HepG2 (cell line): ENCODE measurements around the gene ALDH3B1. TPM values are rescaled to one million over a fixed set of nuclear protein-coding genes. Genes with fewer than 3 reads are reported as not detected.

Experiments
- ATAC-seq: fragments of 200-7000 bp; cut with Tn5 transposase; 3 replicates; pipeline ENCODE4 v1.9.1; 2020; ENCODE audit warnings: mild to moderate bottlenecking, moderate library complexity
- BruUV-seq: library from RNA; stranded (reverse); fragments of 400-500 nt; replicated peaks from 2 replicates; lab custom pipeline; 2021; lab: Mats Ljungman, UMichigan
- CTCF ChIA-PET: fragments of 300-600 bp; formaldehyde crosslinking; extraction: SDS; loops from one replicate; lab custom pipeline; 2021; ENCODE audit warnings: low total read pairs, inconsistent platforms, low intra/inter-chr PET ratio; lab: Yijun Ruan, JAX
- POLR2A ChIA-PET: fragments of 350-600 bp; sonication (Branson Sonifier 250); formaldehyde crosslinking; loops from one replicate; lab custom pipeline; 2020; ENCODE audit warnings: antibody characterized with exemption, inconsistent platforms; lab: Yijun Ruan, JAX
- DNase-seq: peaks from one replicate; pipeline ENCODE4 v3.0.0-alpha.2; 2015; ENCODE audit warnings: low spot score
- FAIRE-seq: peaks from 3 replicates; lab custom pipeline; 2011; peaks lifted over from hg19 to GRCh38; lab: Jason Lieb, UNC
- H2AFZ ChIP-seq: one replicate; pipeline ENCODE4 v1.6.1; 2011; ENCODE audit warnings: low read length, inconsistent platforms
- H3K27ac ChIP-seq: fragments of 300-600 bp; 3 replicates; pipeline ENCODE4 v1.8.0; 2011; ENCODE audit warnings: mixed run types, mild to moderate bottlenecking, mixed read lengths, low read length, inconsistent platforms; ENCODE audit not compliant: insufficient read depth; ENCODE audit errors: extremely low read length
- H3K27me3 ChIP-seq, 2 experiments: fragments of 200-600 bp in 1 of 2; 2 replicates in 1 of 2; 3 replicates in 1 of 2; pipeline versions ENCODE4 v1.6.0 to v1.8.0; 2011; ENCODE audit warnings: low read length in 2 of 2, mild to moderate bottlenecking in 2 of 2, moderate library complexity in 2 of 2, inconsistent platforms in 1 of 2; ENCODE audit not compliant: insufficient read depth in 2 of 2, control insufficient read depth in 1 of 2
- H3K36me3 ChIP-seq, 2 experiments: fragments of 200-600 bp in 1 of 2; replicated peaks in 1 of 2; 2 replicates in 1 of 2; 3 replicates in 1 of 2; pipeline versions ENCODE4 v1.5.1 to v1.8.0; 2011; ENCODE audit warnings: low read length in 2 of 2, inconsistent platforms in 1 of 2; ENCODE audit not compliant: insufficient read depth in 2 of 2, control insufficient read depth in 1 of 2
- H3K4me1 ChIP-seq: 2 replicates; pipeline ENCODE4 v1.5.1; 2012; ENCODE audit warnings: low read length, inconsistent platforms; ENCODE audit not compliant: insufficient read depth
- H3K4me2 ChIP-seq: 2 replicates; pipeline ENCODE4 v1.6.0; 2011; ENCODE audit warnings: low read depth, low read length, inconsistent platforms
- H3K4me3 ChIP-seq, 3 experiments: fragments of 200-600 bp in 1 of 3; sonication (generic), shearing (Covaris generic) in 1 of 3; replicated peaks in 1 of 3; 2 replicates each; pipeline ENCODE4 v1.5.1; 2011 to 2016; ENCODE audit warnings: low read length in 3 of 3, inconsistent platforms in 2 of 3, low read depth in 2 of 3, mild to moderate bottlenecking in 2 of 3, control low read depth in 1 of 3, mixed read lengths in 1 of 3; ENCODE audit not compliant: insufficient read depth in 1 of 3
- H3K79me2 ChIP-seq: one replicate; pipeline ENCODE4 v1.6.1; 2011; ENCODE audit warnings: low read length, inconsistent platforms; ENCODE audit not compliant: insufficient read depth
- H3K9ac ChIP-seq: 2 replicates; pipeline ENCODE4 v1.6.0; 2011; ENCODE audit warnings: mild to moderate bottlenecking, low read depth, low read length, inconsistent platforms; ENCODE audit not compliant: insufficient read depth
- H3K9me3 ChIP-seq: 2 replicates; pipeline ENCODE4 v1.5.1; 2012; ENCODE audit warnings: mild to moderate bottlenecking, low read length
- H4K20me1 ChIP-seq: 2 replicates; pipeline ENCODE4 v1.6.0; 2011; ENCODE audit warnings: inconsistent platforms, mild to moderate bottlenecking, low read length, moderate library complexity; ENCODE audit not compliant: insufficient read depth
- CBX5 ChIP-seq: sonication (generic); formaldehyde crosslinking; IDR thresholded peaks from 2 replicates; pipeline ENCODE4 v1.4.0; 2020; ENCODE audit warnings: missing genetic modification reagents, borderline replicate concordance
- ELF4 ChIP-seq: sonication (generic); formaldehyde crosslinking; IDR thresholded peaks from 2 replicates; pipeline ENCODE4 v1.5.0; 2020; ENCODE audit warnings: missing genetic modification reagents, mild to moderate bottlenecking, moderate library complexity, borderline replicate concordance
- HMG20B ChIP-seq: conservative IDR thresholded peaks from 2 replicates; pipeline ENCODE4 v1.6.1; 2016; ENCODE audit warnings: missing genetic modification reagents, missing compliant biosample characterization
- NFATC3 ChIP-seq: sonication (generic); formaldehyde crosslinking; IDR thresholded peaks from 2 replicates; pipeline ENCODE4 v1.5.1; 2020; ENCODE audit warnings: mild to moderate bottlenecking, missing genetic modification reagents
- PRDM4 ChIP-seq: sonication (generic); formaldehyde crosslinking; IDR thresholded peaks from 2 replicates; pipeline ENCODE4 v1.9.0; 2021; ENCODE audit warnings: missing genetic modification reagents, borderline replicate concordance
- ZBTB33 ChIP-seq: sonication (generic); formaldehyde crosslinking; IDR thresholded peaks from 2 replicates; pipeline ENCODE4 v1.4.0; 2020; ENCODE audit warnings: missing genetic modification reagents
- ZNF331 ChIP-seq: sonication (generic); formaldehyde crosslinking; IDR thresholded peaks from 2 replicates; pipeline ENCODE4 v1.4.0; 2020; ENCODE audit warnings: missing genetic modification reagents
- ZNF639 ChIP-seq: conservative IDR thresholded peaks from 2 replicates; pipeline ENCODE4 v1.6.1; 2018; ENCODE audit warnings: missing genetic modification reagents
- ZNF691 ChIP-seq: sonication (generic); formaldehyde crosslinking; IDR thresholded peaks from 2 replicates; pipeline ENCODE4 v1.4.0; 2020; ENCODE audit warnings: missing genetic modification reagents, low read depth, mild to moderate bottlenecking, borderline replicate concordance
- ZNF777 ChIP-seq: sonication (generic); formaldehyde crosslinking; IDR thresholded peaks from 2 replicates; pipeline ENCODE4 v1.4.0; 2020; ENCODE audit warnings: missing genetic modification reagents
- WGBS: methylation state at CpG from one replicate; pipeline ENCODE4 v1.1.6; 2017; ENCODE audit warnings: low lambda C conversion rate; 5-methylcytosine and 5-hydroxymethylcytosine counted together
- in situ Hi-C: cut with HindIII; loops from 2 replicates; pipeline ENCODE4 v1.10.0; 2017; ENCODE audit warnings: low pct_unique_long_range_greater_than_20kb; ENCODE audit not compliant: extremely low pct_ligation_motif_present
- intact Hi-C: fragments of 100-400 bp; cut with micrococcal nuclease; formaldehyde crosslinking; loops from one replicate; pipeline ENCODE4 v1.10.0; 2022; ENCODE audit not compliant: unreplicated experiment
- polyA plus RNA-seq, 8 experiments: library from polyadenylated mRNA; depleted of rRNA in 3 of 8; stranded (reverse) in 7 of 8; unstranded in 1 of 8; fragments of >200 nt; fragmentation: Illumina TruSeq in 4 of 8; extraction: Trizol in 4 of 8; gene quantifications; 2 replicates each; pipeline versions ENCODE4 v1.2.1 to v1.2.3, GENCODE V29; 2011 to 2016; ENCODE audit warnings: low read depth in 4 of 8, missing spikeins in 1 of 8, mixed read lengths in 1 of 8; ENCODE audit not compliant: insufficient read depth in 1 of 8
- total RNA-seq, 5 experiments: library from RNA; depleted of rRNA; stranded (reverse); fragments of >200 nt; fragmentation: Illumina TruSeq; extraction: Trizol; gene quantifications; 2 replicates each; pipeline ENCODE4 v1.2.3, GENCODE V29; 2016; ENCODE audit warnings: low read depth in 1 of 5

The ALDH3B1 gene
- total and polyA plus RNA-seq, 2 of the 13 experiments (the other 11 are each of a cell fraction or from before 2014, with no cell fraction given) = 4.0 to 6.7 TPM

- Histone ChIP-seq H2AFZ (no peak overlapping the region), H4K20me1 (no peaks in the 10 kb centered on the region), H3K4me2 (no peak overlapping the region), H3K4me3 (no peak overlapping the region), H3K27ac (no peak overlapping the region), H3K9ac (no peak overlapping the region), H3K36me3 (peaks cover 4 to 19% of the 10 kb centered on the region in 2 experiments; a peak in 4 of 5 replicates), H3K79me2 (peaks cover 15% of the 10 kb centered on the region), H3K9me3 (no peaks in the 10 kb centered on the region), H3K27me3 (no peaks in the 10 kb centered on the region), H3K4me1 (peaks cover 9% of the 10 kb centered on the region)
- no TSS peak for BruUV-seq
- in situ Hi-C loops (no loop called here), intact Hi-C loops (no loop called here)
- no peak for DNase-seq
- ChIA-PET POLR2A (no interaction called here), CTCF (no interaction called here)
- TF ChIP-seq ZBTB33 (peak; percentile 91), ZNF331 (CRISPR knock-in tag) (no peak)
- no peak for ATAC-seq
- WGBS = 92% methylated on average over 5 of the region's 24 CpGs
- no peak for FAIRE-seq
These were observed 34.2 kb downstream of the ALDH3B1 start for GRCh38 chr11:68044145-68044813.

- peaks cover 10 to 22% of the 10 kb centered on the region in 2 experiments; a peak in 4 of 5 replicates for H3K36me3 ChIP-seq
- TF ChIP-seq ZNF691 (CRISPR knock-in tag) (no peak), CBX5 (CRISPR knock-in tag) (no peak), PRDM4 (CRISPR knock-in tag) (no peak), ZNF777 (CRISPR knock-in tag) (no peak), ZNF639 (CRISPR knock-in tag) (no peak), HMG20B (no peak), NFATC3 (CRISPR knock-in tag) (no peak), ELF4 (no peak)
These were observed 34.8 kb downstream of the ALDH3B1 start for GRCh38 chr11:68044898-68045351.

More at GRCh38 chr11:68044898-68045351, 34.8 kb downstream of the ALDH3B1 start:
- no peak for DNase-seq
- POLR2A ChIA-PET = interaction anchor here (0.7 kb wide), 1 partner anchor 55 kb away, joined by 3 read pairs; no protein-coding TSS in a partner anchor
- BruUV-seq = no TSS peak
- no peak overlapping the region for H3K4me3 ChIP-seq
- peaks cover 9% of the 10 kb centered on the region for H3K4me1 ChIP-seq
- H3K79me2 ChIP-seq = peaks cover 11% of the 10 kb centered on the region
- CTCF ChIA-PET = no interaction called here
- no peak for ATAC-seq
- no peak overlapping the region for H3K4me2 ChIP-seq
- H3K9ac ChIP-seq = no peak overlapping the region
- H3K27me3 ChIP-seq = no peaks in the 10 kb centered on the region
- H2AFZ ChIP-seq = no peak overlapping the region
- in situ Hi-C loops (no loop called here), intact Hi-C loops (no loop called here)
- H3K27ac ChIP-seq = no peak overlapping the region
- no peak for FAIRE-seq
- no peaks in the 10 kb centered on the region for H4K20me1 ChIP-seq
- no peaks in the 10 kb centered on the region for H3K9me3 ChIP-seq
- 96% methylated on average over 5 of the region's 18 CpGs for WGBS
